Nephron (organoid): ENCODE results near the gene PRRT2.

ENCODE experiments used
- H3K27ac Mint-ChIP-seq, 3 experiments: 2 replicates each; pipeline ENCODE4 v1.8.0; 2020; ENCODE audit warnings: mixed read lengths in 3 of 3, mild to moderate bottlenecking in 2 of 3, moderate library complexity in 1 of 3
- H3K27me3 Mint-ChIP-seq: 2 replicates; pipeline ENCODE4 v1.8.0; 2021; ENCODE audit warnings: low read depth, mild to moderate bottlenecking, moderate library complexity, mixed read lengths
- H3K36me3 Mint-ChIP-seq: 2 replicates; pipeline ENCODE4 v1.8.0; 2020; ENCODE audit warnings: low read depth, mixed read lengths
- H3K4me1 Mint-ChIP-seq: 2 replicates; pipeline ENCODE4 v1.8.0; 2020; ENCODE audit warnings: mixed read lengths
- H3K4me3 Mint-ChIP-seq, 3 experiments: 2 replicates each; pipeline ENCODE4 v1.8.0; 2020; ENCODE audit warnings: mild to moderate bottlenecking in 3 of 3, mixed read lengths in 3 of 3, moderate library complexity in 2 of 3
- H3K9me3 Mint-ChIP-seq: 2 replicates; pipeline ENCODE4 v1.8.0; 2020; ENCODE audit warnings: mixed read lengths
- TF ChIP-seq, protein P1 (sequence below), 3 experiments: fragments of 200-600 bp; sonication (generic); IDR thresholded peaks; one replicate each; pipeline ENCODE4 v1.5.0; 2021; ENCODE audit warnings: antibody characterized with exemption in 3 of 3; ENCODE audit not compliant: unreplicated experiment in 3 of 3

The PRRT2 gene

GRCh38 chr16:29806641-29807425 lies 5.2 kb upstream of the PRRT2 start:
- Mint-ChIP-seq H3K4me1 (peaks cover 61% of the 10 kb centered on the region), H3K27me3 (no peaks in the 10 kb centered on the region), H3K36me3 (peaks cover 17% of the 10 kb centered on the region), H3K4me3 (peak overlapping the region; percentile 82 to 92 (median 92)), H3K9me3 (no peaks in the 10 kb centered on the region), H3K27ac (peak overlapping the region; percentile 92 to 98 (median 94))
- TF ChIP-seq, protein P1, sequence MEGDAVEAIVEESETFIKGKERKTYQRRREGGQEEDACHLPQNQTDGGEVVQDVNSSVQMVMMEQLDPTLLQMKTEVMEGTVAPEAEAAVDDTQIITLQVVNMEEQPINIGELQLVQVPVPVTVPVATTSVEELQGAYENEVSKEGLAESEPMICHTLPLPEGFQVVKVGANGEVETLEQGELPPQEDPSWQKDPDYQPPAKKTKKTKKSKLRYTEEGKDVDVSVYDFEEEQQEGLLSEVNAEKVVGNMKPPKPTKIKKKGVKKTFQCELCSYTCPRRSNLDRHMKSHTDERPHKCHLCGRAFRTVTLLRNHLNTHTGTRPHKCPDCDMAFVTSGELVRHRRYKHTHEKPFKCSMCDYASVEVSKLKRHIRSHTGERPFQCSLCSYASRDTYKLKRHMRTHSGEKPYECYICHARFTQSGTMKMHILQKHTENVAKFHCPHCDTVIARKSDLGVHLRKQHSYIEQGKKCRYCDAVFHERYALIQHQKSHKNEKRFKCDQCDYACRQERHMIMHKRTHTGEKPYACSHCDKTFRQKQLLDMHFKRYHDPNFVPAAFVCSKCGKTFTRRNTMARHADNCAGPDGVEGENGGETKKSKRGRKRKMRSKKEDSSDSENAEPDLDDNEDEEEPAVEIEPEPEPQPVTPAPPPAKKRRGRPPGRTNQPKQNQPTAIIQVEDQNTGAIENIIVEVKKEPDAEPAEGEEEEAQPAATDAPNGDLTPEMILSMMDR (IDR thresholded peaks at IDR 0.05; ENCODE audit: unreplicated experiment in 3 of 3) = no peak

GRCh38 chr16:29807426-29808218 lies 4.4 kb upstream of the PRRT2 start:
- H3K36me3 Mint-ChIP-seq = peaks cover 14% of the 10 kb centered on the region
- TF ChIP-seq, protein P1 (IDR thresholded peaks at IDR 0.05; ENCODE audit: unreplicated experiment in 3 of 3) = peak; percentile 41 to 52 (median 49)
- no peaks in the 10 kb centered on the region for H3K9me3 Mint-ChIP-seq
- peak overlapping the region; percentile 92 to 98 (median 94) for H3K27ac Mint-ChIP-seq
- H3K4me1 Mint-ChIP-seq = peaks cover 59% of the 10 kb centered on the region
- peak overlapping the region; percentile 82 to 92 (median 92) for H3K4me3 Mint-ChIP-seq
- no peaks in the 10 kb centered on the region for H3K27me3 Mint-ChIP-seq

DNA sequence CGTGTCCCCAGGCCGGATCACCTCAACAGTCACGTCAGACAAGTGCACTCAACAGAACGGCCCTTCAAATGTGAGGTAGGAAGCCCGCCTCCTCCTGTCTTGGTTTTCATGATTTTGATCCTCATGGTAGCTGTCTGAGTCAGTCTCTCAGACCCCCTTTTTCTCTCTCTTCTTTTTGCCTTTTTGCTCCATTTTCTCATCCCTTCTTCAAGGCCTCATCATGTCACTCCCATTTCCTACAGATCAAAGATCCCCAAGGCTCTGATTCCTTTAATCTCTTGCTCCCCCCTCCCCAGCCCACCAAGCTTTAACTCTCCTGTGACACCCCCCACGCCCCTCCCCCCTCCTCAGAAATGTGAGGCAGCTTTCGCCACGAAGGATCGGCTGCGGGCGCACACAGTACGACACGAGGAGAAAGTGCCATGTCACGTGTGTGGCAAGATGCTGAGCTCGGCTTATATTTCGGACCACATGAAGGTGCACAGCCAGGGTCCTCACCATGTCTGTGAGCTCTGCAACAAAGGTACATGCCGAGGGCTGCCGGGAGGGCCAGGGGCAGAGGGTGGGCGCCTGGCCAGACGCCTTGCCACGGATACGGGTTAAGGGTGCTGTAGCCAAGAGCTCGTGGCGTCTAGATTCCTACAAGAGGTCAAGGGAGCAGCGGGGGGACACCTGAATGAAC lies 3.6 kb upstream of the PRRT2 start:
- peak overlapping the region; percentile 82 to 92 (median 92) for H3K4me3 Mint-ChIP-seq
- H3K9me3 Mint-ChIP-seq = no peaks in the 10 kb centered on the region
- H3K36me3 Mint-ChIP-seq = peaks cover 13% of the 10 kb centered on the region
- peak overlapping the region; percentile 92 to 98 (median 94) for H3K27ac Mint-ChIP-seq
- H3K4me1 Mint-ChIP-seq = peaks cover 52% of the 10 kb centered on the region
- TF ChIP-seq, protein P1 (IDR thresholded peaks at IDR 0.05; ENCODE audit: unreplicated experiment in 3 of 3) = no peak
- no peaks in the 10 kb centered on the region for H3K27me3 Mint-ChIP-seq

DNA sequence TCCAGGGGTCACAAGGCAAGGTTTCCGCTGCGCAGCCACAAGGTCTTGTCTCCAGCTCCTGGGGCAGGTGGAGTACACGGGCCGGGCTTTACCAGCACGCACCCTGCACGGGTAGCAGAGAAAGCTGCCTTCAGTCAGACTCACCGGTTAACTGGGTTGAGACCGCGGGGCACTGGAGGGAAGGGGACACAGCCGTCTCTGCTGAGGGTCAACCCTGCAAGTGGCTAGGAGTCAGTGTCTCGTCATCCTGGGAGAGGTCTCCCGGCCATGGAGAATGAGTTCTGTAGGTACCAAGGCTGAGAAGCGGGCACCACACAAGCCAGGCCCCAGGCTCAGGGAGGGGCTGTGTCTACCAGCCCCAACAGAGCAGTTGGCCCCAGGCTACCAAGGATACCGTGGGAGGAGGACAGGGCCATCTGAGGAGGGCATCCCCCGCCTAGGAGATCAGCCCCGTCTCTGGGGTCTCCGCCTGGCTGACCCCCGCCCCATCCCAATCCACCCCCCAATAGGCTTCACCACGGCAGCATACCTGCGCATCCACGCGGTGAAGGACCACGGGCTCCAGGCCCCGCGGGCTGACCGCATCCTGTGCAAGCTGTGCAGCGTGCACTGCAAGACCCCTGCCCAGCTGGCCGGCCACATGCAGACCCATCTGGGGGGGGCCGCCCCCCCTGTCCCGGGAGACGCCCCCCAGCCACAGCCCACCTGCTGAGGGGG lies 2.8 kb upstream of the PRRT2 start:
- H3K27me3 Mint-ChIP-seq = no peaks in the 10 kb centered on the region
- H3K4me1 Mint-ChIP-seq = peaks cover 43% of the 10 kb centered on the region
- peak overlapping the region; percentile 82 to 92 (median 92) for H3K4me3 Mint-ChIP-seq
- H3K9me3 Mint-ChIP-seq = no peaks in the 10 kb centered on the region
- TF ChIP-seq, protein P1 (IDR thresholded peaks at IDR 0.05; ENCODE audit: unreplicated experiment in 3 of 3) = no peak
- H3K36me3 Mint-ChIP-seq = peaks cover 10% of the 10 kb centered on the region
- peak overlapping the region; percentile 86 to 98 (median 92) for H3K27ac Mint-ChIP-seq

GRCh38 chr16:29809850-29810698 lies 1.9 kb upstream of the PRRT2 start:
- H3K9me3 Mint-ChIP-seq = no peaks in the 10 kb centered on the region
- TF ChIP-seq, protein P1 (IDR thresholded peaks at IDR 0.05; ENCODE audit: unreplicated experiment in 3 of 3) = no peak

More at GRCh38 chr16:29809850-29810698, 1.9 kb upstream of the PRRT2 start:
- no peaks in the 10 kb centered on the region for H3K27me3 Mint-ChIP-seq
- H3K4me3 Mint-ChIP-seq = peak overlapping the region; percentile 86 to 95 (median 94)
- peaks cover 43% of the 10 kb centered on the region for H3K4me1 Mint-ChIP-seq
- peak overlapping the region; percentile 90 to 99 (median 91) for H3K27ac Mint-ChIP-seq
- peaks cover 10% of the 10 kb centered on the region for H3K36me3 Mint-ChIP-seq
